HepG2 (cell line): ENCODE measurements around the gene LSMEM2. TPM values are rescaled to one million over a fixed set of nuclear protein-coding genes. Genes with fewer than 3 reads are reported as not detected.

Source experiments
- CENPT ChIP-seq: sonication (generic); formaldehyde crosslinking; IDR thresholded peaks from 2 replicates; pipeline ENCODE4 v1.8.0; 2022; ENCODE audit warnings: low read depth, mild to moderate bottlenecking, moderate library complexity, missing genetic modification reagents
- EED ChIP-seq: sonication (generic); formaldehyde crosslinking; IDR thresholded peaks from 2 replicates; pipeline ENCODE4 v1.5.0; 2020; ENCODE audit warnings: mild to moderate bottlenecking, missing genetic modification reagents
- HMG20A ChIP-seq: IDR thresholded peaks from 2 replicates; pipeline ENCODE4 v1.6.1; 2016; ENCODE audit warnings: borderline replicate concordance
- JUND ChIP-seq: sonication (generic); formaldehyde crosslinking; IDR thresholded peaks from 2 replicates; pipeline ENCODE4 v1.8.0; 2022; ENCODE audit warnings: mild to moderate bottlenecking, missing genetic modification reagents
- KDM4B ChIP-seq: sonication (generic); formaldehyde crosslinking; IDR thresholded peaks from 2 replicates; pipeline ENCODE4 v1.4.0; 2020; ENCODE audit warnings: missing genetic modification reagents
- NFKBIZ ChIP-seq: IDR thresholded peaks from 2 replicates; pipeline ENCODE4 v1.6.1; 2018; ENCODE audit warnings: missing genetic modification reagents, missing compliant biosample characterization
- PHF8 ChIP-seq: sonication (generic); formaldehyde crosslinking; IDR thresholded peaks from 2 replicates; pipeline ENCODE4 v1.5.0; 2020; ENCODE audit warnings: missing genetic modification reagents
- REPIN1 ChIP-seq: sonication (generic); formaldehyde crosslinking; IDR thresholded peaks from 2 replicates; pipeline ENCODE4 v1.8.0; 2022; ENCODE audit warnings: missing genetic modification reagents, low read depth, mild to moderate bottlenecking, borderline replicate concordance
- SOX5 ChIP-seq: IDR thresholded peaks from 2 replicates; pipeline ENCODE4 v1.6.1; 2016; ENCODE audit warnings: borderline replicate concordance
- ZBTB38 ChIP-seq: sonication (generic); formaldehyde crosslinking; IDR thresholded peaks from 2 replicates; pipeline ENCODE4 v1.5.1; 2020; ENCODE audit warnings: mild to moderate bottlenecking, missing genetic modification reagents
- ZNF235 ChIP-seq: sonication (generic); formaldehyde crosslinking; IDR thresholded peaks from 2 replicates; pipeline ENCODE4 v1.8.1; 2023; ENCODE audit warnings: mild to moderate bottlenecking, missing genetic modification reagents, borderline replicate concordance
- ZNF543 ChIP-seq: sonication (generic); formaldehyde crosslinking; IDR thresholded peaks from 2 replicates; pipeline ENCODE4 v1.4.0; 2020; ENCODE audit warnings: mild to moderate bottlenecking, missing genetic modification reagents
- ZNF776 ChIP-seq: sonication (generic); formaldehyde crosslinking; IDR thresholded peaks from 2 replicates; pipeline ENCODE4 v1.4.0; 2020; ENCODE audit warnings: mild to moderate bottlenecking, missing genetic modification reagents
- polyA plus RNA-seq, 8 experiments: library from polyadenylated mRNA; depleted of rRNA in 3 of 8; stranded (reverse) in 7 of 8; unstranded in 1 of 8; fragments of >200 nt; fragmentation: Illumina TruSeq in 4 of 8; extraction: Trizol in 4 of 8; gene quantifications; 2 replicates each; pipeline versions ENCODE4 v1.2.1 to v1.2.3, GENCODE V29; 2011 to 2016; ENCODE audit warnings: low read depth in 4 of 8, missing spikeins in 1 of 8, mixed read lengths in 1 of 8; ENCODE audit not compliant: insufficient read depth in 1 of 8
- total RNA-seq, 5 experiments: library from RNA; depleted of rRNA; stranded (reverse); fragments of >200 nt; fragmentation: Illumina TruSeq; extraction: Trizol; gene quantifications; 2 replicates each; pipeline ENCODE4 v1.2.3, GENCODE V29; 2016; ENCODE audit warnings: low read depth in 1 of 5
- TF ChIP-seq, protein P1 (sequence below), 2 experiments: sonication (generic) in 1 of 2; formaldehyde crosslinking in 1 of 2; IDR thresholded peaks; 2 replicates each; pipeline versions ENCODE4 v1.6.1 to v1.9.0; 2014 to 2022; ENCODE audit warnings: antibody characterized with exemption in 1 of 2, borderline replicate concordance in 1 of 2, inconsistent platforms in 1 of 2, low read depth in 1 of 2, missing genetic modification reagents in 1 of 2
- TF ChIP-seq, protein P2 (sequence below): sonication (generic); formaldehyde crosslinking; IDR thresholded peaks from 2 replicates; pipeline ENCODE4 v1.4.0; 2020; ENCODE audit warnings: missing genetic modification reagents
- TF ChIP-seq, protein P3 (sequence below): sonication (generic); IDR thresholded peaks from 2 replicates; pipeline ENCODE4 v1.6.1; 2016; ENCODE audit warnings: low read depth, borderline replicate concordance
- TF ChIP-seq, protein P4 (sequence below): IDR thresholded peaks from 2 replicates; pipeline ENCODE4 v1.6.1; 2016; ENCODE audit warnings: mild to moderate bottlenecking

LSMEM2 gene
- total and polyA plus RNA-seq, 2 of the 13 experiments (the other 11 are each of a cell fraction or from before 2014, with no cell fraction given): 0.07 to 0.41 TPM

DNA sequence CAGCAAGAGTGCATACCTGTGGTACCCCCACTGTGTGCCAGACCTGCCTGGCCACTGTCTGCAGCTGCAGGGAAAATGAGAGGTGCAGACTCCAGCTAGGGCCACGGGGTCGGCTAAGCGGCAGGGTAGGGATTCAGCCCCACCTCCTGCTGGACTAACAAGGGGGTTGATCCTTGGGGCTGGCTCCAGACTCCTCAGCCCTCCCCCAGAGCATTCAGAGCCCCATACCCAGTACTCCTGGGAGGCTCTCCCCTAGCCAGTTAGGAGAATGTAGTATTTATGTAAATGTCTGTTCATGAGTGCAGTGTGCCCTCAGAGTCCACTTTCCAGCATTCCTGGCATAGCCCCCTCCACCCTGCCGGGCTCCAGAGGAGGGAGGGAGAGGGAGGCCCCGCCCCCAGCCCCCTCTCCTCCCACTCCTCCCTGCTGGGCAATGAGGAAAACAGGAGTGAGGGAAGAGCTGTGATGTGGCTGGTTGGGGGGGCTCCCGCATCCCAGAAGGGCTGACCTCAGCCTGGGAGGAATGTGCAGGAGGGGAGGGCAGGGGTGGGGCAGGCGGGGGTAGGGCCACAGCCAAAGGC is 14.4 kb upstream of the LSMEM2 start (continued):
- TF ChIP-seq, protein P1, sequence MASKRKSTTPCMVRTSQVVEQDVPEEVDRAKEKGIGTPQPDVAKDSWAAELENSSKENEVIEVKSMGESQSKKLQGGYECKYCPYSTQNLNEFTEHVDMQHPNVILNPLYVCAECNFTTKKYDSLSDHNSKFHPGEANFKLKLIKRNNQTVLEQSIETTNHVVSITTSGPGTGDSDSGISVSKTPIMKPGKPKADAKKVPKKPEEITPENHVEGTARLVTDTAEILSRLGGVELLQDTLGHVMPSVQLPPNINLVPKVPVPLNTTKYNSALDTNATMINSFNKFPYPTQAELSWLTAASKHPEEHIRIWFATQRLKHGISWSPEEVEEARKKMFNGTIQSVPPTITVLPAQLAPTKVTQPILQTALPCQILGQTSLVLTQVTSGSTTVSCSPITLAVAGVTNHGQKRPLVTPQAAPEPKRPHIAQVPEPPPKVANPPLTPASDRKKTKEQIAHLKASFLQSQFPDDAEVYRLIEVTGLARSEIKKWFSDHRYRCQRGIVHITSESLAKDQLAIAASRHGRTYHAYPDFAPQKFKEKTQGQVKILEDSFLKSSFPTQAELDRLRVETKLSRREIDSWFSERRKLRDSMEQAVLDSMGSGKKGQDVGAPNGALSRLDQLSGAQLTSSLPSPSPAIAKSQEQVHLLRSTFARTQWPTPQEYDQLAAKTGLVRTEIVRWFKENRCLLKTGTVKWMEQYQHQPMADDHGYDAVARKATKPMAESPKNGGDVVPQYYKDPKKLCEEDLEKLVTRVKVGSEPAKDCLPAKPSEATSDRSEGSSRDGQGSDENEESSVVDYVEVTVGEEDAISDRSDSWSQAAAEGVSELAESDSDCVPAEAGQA (IDR thresholded peaks at IDR 0.05; ENCODE audit: low read depth): 0 out of 2 replicates have a peak, but pooled peaks have one; percentile 15
- TF ChIP-seq, protein P1 (CRISPR knock-in tag; IDR thresholded peaks at IDR 0.05; ENCODE audit: borderline replicate concordance): no peak
- TF ChIP-seq EED: no peak
- TF ChIP-seq, protein P2, sequence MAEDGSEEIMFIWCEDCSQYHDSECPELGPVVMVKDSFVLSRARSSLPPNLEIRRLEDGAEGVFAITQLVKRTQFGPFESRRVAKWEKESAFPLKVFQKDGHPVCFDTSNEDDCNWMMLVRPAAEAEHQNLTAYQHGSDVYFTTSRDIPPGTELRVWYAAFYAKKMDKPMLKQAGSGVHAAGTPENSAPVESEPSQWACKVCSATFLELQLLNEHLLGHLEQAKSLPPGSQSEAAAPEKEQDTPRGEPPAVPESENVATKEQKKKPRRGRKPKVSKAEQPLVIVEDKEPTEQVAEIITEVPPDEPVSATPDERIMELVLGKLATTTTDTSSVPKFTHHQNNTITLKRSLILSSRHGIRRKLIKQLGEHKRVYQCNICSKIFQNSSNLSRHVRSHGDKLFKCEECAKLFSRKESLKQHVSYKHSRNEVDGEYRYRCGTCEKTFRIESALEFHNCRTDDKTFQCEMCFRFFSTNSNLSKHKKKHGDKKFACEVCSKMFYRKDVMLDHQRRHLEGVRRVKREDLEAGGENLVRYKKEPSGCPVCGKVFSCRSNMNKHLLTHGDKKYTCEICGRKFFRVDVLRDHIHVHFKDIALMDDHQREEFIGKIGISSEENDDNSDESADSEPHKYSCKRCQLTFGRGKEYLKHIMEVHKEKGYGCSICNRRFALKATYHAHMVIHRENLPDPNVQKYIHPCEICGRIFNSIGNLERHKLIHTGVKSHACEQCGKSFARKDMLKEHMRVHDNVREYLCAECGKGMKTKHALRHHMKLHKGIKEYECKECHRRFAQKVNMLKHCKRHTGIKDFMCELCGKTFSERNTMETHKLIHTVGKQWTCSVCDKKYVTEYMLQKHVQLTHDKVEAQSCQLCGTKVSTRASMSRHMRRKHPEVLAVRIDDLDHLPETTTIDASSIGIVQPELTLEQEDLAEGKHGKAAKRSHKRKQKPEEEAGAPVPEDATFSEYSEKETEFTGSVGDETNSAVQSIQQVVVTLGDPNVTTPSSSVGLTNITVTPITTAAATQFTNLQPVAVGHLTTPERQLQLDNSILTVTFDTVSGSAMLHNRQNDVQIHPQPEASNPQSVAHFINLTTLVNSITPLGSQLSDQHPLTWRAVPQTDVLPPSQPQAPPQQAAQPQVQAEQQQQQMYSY (CRISPR knock-in tag): 0 out of 2 replicates have a peak, but pooled peaks have one; percentile 36
- peak; percentile 83 for TF ChIP-seq JUND (CRISPR knock-in tag)
- TF ChIP-seq REPIN1 (CRISPR knock-in tag): 0 out of 2 replicates have a peak, but pooled peaks have one; percentile 11
- TF ChIP-seq ZNF235 (CRISPR knock-in tag): 0 out of 2 replicates have a peak, but pooled peaks have one; percentile 35
- no peak for TF ChIP-seq CENPT (CRISPR knock-in tag)
- 0 out of 2 replicates have a peak, but pooled peaks have one; percentile 45 for TF ChIP-seq ZNF543 (CRISPR knock-in tag)
- peak; percentile 48; the same call in 1 of the 2 replicates for TF ChIP-seq NFKBIZ (CRISPR knock-in tag)
- TF ChIP-seq SOX5 (CRISPR knock-in tag): peak; percentile 59; the same call in 1 of the 2 replicates
- TF ChIP-seq, protein P3, sequence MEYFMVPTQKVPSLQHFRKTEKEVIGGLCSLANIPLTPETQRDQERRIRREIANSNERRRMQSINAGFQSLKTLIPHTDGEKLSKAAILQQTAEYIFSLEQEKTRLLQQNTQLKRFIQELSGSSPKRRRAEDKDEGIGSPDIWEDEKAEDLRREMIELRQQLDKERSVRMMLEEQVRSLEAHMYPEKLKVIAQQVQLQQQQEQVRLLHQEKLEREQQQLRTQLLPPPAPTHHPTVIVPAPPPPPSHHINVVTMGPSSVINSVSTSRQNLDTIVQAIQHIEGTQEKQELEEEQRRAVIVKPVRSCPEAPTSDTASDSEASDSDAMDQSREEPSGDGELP: peak; percentile 59; the same call in 1 of the 2 replicates
- TF ChIP-seq, protein P4, sequence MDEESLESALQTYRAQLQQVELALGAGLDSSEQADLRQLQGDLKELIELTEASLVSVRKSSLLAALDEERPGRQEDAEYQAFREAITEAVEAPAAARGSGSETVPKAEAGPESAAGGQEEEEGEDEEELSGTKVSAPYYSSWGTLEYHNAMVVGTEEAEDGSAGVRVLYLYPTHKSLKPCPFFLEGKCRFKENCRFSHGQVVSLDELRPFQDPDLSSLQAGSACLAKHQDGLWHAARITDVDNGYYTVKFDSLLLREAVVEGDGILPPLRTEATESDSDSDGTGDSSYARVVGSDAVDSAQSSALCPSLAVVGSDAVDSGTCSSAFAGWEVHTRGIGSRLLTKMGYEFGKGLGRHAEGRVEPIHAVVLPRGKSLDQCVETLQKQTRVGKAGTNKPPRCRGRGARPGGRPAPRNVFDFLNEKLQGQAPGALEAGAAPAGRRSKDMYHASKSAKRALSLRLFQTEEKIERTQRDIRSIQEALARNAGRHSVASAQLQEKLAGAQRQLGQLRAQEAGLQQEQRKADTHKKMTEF (CRISPR knock-in tag): peak; percentile 62; the same call in 1 of the 2 replicates
- TF ChIP-seq ZBTB38: no peak
- peak; percentile 3; the same call in 1 of the 2 replicates for TF ChIP-seq PHF8 (CRISPR knock-in tag)
- no peak for TF ChIP-seq KDM4B (CRISPR knock-in tag)
- no peak for TF ChIP-seq ZNF776
- peak; percentile 45; the same call in 1 of the 2 replicates for TF ChIP-seq HMG20A (CRISPR knock-in tag)
